GM10248 (cell line): Measurements from ENCODE around the gene PAX5.

Source experiments
- CTCF ChIA-PET: fragments of 300-600 bp; sonication (Branson Sonifier 250); formaldehyde crosslinking; extraction: SDS; loops from one replicate; lab custom pipeline; 2021; ENCODE audit warnings: antibody characterized with exemption; lab: Yijun Ruan, JAX
- POLR2A ChIA-PET: fragments of 350-650 bp; sonication (Branson Sonifier 250); formaldehyde crosslinking; extraction: SDS; loops from one replicate; lab custom pipeline; 2020; ENCODE audit warnings: antibody characterized with exemption; lab: Yijun Ruan, JAX
- DNase-seq: peaks from one replicate; pipeline ENCODE4 v3.0.0; 2012; ENCODE audit errors: extremely low spot score
- CTCF ChIP-seq: IDR thresholded peaks from 2 replicates; pipeline ENCODE4 v1.5.1; 2012; ENCODE audit warnings: mild to moderate bottlenecking, low read depth; ENCODE audit errors: extremely low read depth, missing control alignments, control extremely low read depth

Gene PAX5

GRCh38 chr9:37029776-37030610 lies 4.1 kb downstream of the PAX5 start:
- TF ChIP-seq CTCF, result no peak
- CTCF ChIA-PET, result interaction anchor here (0.9 to 2.5 kb wide), 5 partner anchors 31 to 300 kb away, joined by 3 to 8 read pairs (median 3); no protein-coding TSS in a partner anchor
- peak; percentile 40 for DNase-seq
- POLR2A ChIA-PET, result interaction anchor here (0.6 to 0.9 kb wide), 2 partner anchors 91 to 100 kb away, joined by 5 to 14 read pairs; no protein-coding TSS in a partner anchor

GRCh38 chr9:37029304-37029775 lies 4.7 kb downstream of the PAX5 start:
- ChIA-PET POLR2A (interaction anchor here (0.6 to 0.9 kb wide), 2 partner anchors 92 to 101 kb away, joined by 5 to 14 read pairs; no protein-coding TSS in a partner anchor), CTCF (interaction anchor here (0.9 to 2.5 kb wide), 8 partner anchors 9 to 301 kb away, joined by 3 to 8 read pairs (median 4); no protein-coding TSS in a partner anchor)
- peak; percentile 44 for DNase-seq
- TF ChIP-seq CTCF, result peak; percentile 15

DNA sequence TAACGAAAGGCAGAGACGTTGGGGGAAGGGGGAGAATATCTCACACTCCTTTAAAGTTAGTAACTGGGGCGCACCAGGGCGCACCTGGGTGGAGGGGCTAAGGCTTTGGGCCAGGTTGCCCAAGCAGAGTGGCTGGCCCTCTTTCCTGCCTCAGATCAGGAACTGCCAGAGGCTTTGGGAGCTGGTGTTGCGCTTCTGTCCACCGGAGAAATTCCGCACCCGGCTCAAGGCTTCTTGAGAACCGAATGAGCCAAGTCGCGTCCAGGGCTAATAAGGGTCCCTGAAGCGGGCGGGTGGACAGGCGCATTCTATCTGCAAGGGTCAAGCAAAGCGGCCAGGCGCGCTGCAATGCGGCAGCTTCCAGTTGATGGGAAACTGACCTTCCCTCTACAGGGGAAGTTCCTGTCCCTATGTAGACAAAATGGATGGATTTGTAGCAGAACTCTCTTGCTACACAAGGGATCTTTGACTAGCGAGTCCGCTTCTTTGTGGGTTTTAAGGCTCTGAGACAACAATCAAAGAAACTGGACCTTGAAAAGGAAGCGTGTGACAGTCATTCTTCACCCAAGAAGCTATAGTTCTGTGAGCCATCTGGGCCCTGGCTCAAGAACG lies 5.5 kb downstream of the PAX5 start:
- ChIA-PET CTCF (interaction anchor here (1.2 to 3.3 kb wide), 6 partner anchors 9 to 301 kb away, joined by 3 to 16 read pairs (median 4); no protein-coding TSS in a partner anchor), POLR2A (no interaction called here)
- no peak for TF ChIP-seq CTCF

GRCh38 chr9:37027582-37028419 lies 6.3 kb downstream of the PAX5 start:
- TF ChIP-seq CTCF, result no peak
- ChIA-PET CTCF (interaction anchor here (0.6 to 3.3 kb wide), 6 partner anchors 10 to 301 kb away, joined by 3 to 16 read pairs (median 4); no protein-coding TSS in a partner anchor), POLR2A (interaction anchor here (0.5 to 0.7 kb wide), 11 partner anchors 17 to 547 kb away, joined by 3 to 7 read pairs (median 3); partner anchors contain the start of gene ZCCHC7)
- peak; percentile 99 for DNase-seq

More for the DNA sequence above, 5.5 kb downstream of the PAX5 start:
- DNase-seq, result no peak

DNA sequence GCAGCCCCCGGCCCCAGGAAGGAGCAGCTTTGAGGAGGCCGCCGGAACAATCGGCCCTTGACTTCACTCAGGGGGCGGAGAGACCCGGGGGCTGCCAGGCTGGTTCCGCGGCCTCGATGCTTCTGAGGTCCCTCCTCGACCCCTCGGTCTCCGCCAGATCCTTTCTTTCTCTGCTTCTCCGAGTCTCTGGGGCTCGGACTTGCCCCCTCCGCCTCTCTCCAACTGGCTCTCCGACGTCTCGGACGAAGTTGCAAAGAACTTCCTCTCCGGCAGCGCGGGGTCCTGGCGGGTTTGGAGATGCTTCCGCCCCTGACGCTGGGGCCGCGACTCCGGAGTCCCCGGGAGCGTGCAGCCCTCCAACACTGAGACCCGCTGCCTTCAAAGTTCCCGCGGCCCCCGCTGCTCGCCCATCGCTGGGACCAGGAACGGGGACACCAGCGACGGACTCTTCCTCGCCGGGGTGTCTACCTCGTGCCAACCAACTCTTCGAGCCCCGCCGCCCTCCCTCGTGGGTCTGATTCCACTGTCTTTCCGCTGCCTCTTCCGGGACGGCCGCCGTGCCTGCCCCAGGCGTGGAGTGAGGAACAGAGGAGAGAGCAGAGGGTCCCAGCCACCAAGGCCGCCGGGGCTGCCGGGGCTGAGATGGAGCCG lies 7.0 kb downstream of the PAX5 start:
- CTCF ChIA-PET, result interaction anchor here (1.0 to 8.0 kb wide), 6 partner anchors 8 to 302 kb away, joined by 4 to 58 read pairs (median 12); no protein-coding TSS in a partner anchor
- DNase-seq, result no peak
- no peak for TF ChIP-seq CTCF
- POLR2A ChIA-PET, result interaction anchor here (0.5 to 0.7 kb wide), 11 partner anchors 16 to 548 kb away, joined by 3 to 7 read pairs (median 3); partner anchors contain the start of gene ZCCHC7
